SK-N-SH treated with all-trans-retinoic acid at 6 μM for 48 hours (cell line): Measurements from ENCODE around the gene GPHN.

Experiments
- ARNTL ChIP-seq: fragments of 450-650 bp; formaldehyde crosslinking; IDR thresholded peaks from 2 replicates; pipeline ENCODE4 v1.5.0; 2020; ENCODE audit warnings: low read depth, mild to moderate bottlenecking, moderate library complexity, borderline replicate concordance
- CSDC2 ChIP-seq: fragments of 250-450 bp; sonication (Bioruptor Pico); IDR thresholded peaks from 2 replicates; pipeline ENCODE4 v1.5.0; 2020; ENCODE audit warnings: mild to moderate bottlenecking, moderate library complexity
- PPARA ChIP-seq: fragments of 250-450 bp; sonication (Bioruptor Pico); IDR thresholded peaks from 2 replicates; pipeline ENCODE4 v1.5.0; 2020; ENCODE audit warnings: mild to moderate bottlenecking, borderline replicate concordance
- ZFP30 ChIP-seq: fragments of 450-650 bp; formaldehyde crosslinking; IDR thresholded peaks from 2 replicates; pipeline ENCODE4 v1.5.0; 2022; ENCODE audit warnings: mild to moderate bottlenecking, moderate library complexity
- TF ChIP-seq, protein P1 (sequence below): fragments of 250-450 bp; sonication (Bioruptor Pico); IDR thresholded peaks from 2 replicates; pipeline ENCODE4 v1.5.1; 2020; ENCODE audit warnings: low read depth, mild to moderate bottlenecking, moderate library complexity
- TF ChIP-seq, protein P2 (sequence below): fragments of 250-450 bp; sonication (Bioruptor Pico); IDR thresholded peaks from 2 replicates; pipeline ENCODE4 v1.5.0; 2020; ENCODE audit warnings: mild to moderate bottlenecking, moderate library complexity

DNA sequence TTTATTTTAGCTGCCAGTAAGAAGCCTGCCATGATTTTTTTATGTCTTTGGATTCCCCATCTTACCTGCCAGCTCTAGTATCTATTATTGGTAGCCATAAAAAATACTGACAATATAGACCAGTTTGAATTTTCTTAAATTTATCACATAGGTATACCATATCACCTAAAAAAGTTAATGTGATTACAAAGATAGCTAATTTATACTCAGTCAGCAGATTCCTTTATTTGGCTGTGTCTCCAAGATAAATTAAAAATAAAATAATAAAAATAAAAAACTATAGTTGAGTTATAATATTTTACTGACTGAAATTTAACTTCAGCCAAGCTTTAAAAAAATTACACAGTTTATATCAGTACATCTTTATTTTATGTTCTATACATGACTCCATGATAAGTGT lies 128.3 kb downstream of the GPHN start:
- TF ChIP-seq, protein P1, sequence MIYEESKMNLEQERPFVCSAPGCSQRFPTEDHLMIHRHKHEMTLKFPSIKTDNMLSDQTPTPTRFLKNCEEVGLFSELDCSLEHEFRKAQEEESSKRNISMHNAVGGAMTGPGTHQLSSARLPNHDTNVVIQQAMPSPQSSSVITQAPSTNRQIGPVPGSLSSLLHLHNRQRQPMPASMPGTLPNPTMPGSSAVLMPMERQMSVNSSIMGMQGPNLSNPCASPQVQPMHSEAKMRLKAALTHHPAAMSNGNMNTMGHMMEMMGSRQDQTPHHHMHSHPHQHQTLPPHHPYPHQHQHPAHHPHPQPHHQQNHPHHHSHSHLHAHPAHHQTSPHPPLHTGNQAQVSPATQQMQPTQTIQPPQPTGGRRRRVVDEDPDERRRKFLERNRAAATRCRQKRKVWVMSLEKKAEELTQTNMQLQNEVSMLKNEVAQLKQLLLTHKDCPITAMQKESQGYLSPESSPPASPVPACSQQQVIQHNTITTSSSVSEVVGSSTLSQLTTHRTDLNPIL (CRISPR knock-in tag): no peak
- TF ChIP-seq PPARA (CRISPR knock-in tag) (no peak), ZFP30 (CRISPR knock-in tag) (no peak), CSDC2 (CRISPR knock-in tag) (no peak), ARNTL (no peak)
- TF ChIP-seq, protein P2, sequence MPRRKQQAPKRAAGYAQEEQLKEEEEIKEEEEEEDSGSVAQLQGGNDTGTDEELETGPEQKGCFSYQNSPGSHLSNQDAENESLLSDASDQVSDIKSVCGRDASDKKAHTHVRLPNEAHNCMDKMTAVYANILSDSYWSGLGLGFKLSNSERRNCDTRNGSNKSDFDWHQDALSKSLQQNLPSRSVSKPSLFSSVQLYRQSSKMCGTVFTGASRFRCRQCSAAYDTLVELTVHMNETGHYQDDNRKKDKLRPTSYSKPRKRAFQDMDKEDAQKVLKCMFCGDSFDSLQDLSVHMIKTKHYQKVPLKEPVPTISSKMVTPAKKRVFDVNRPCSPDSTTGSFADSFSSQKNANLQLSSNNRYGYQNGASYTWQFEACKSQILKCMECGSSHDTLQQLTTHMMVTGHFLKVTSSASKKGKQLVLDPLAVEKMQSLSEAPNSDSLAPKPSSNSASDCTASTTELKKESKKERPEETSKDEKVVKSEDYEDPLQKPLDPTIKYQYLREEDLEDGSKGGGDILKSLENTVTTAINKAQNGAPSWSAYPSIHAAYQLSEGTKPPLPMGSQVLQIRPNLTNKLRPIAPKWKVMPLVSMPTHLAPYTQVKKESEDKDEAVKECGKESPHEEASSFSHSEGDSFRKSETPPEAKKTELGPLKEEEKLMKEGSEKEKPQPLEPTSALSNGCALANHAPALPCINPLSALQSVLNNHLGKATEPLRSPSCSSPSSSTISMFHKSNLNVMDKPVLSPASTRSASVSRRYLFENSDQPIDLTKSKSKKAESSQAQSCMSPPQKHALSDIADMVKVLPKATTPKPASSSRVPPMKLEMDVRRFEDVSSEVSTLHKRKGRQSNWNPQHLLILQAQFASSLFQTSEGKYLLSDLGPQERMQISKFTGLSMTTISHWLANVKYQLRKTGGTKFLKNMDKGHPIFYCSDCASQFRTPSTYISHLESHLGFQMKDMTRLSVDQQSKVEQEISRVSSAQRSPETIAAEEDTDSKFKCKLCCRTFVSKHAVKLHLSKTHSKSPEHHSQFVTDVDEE (CRISPR knock-in tag): no peak
